Natural killer cell treated with Interleukin-12 subunit alpha and Interleukin-12 subunit beta and Interleukin-15 and Interleukin-18, amount 100 ng/mL, for 72 hours (primary cell): Measurements from ENCODE around the gene KCTD2. TPM values are rescaled to one million over a fixed set of nuclear protein-coding genes. Genes with fewer than 3 reads are reported as not detected.

ENCODE experiments used
- ATAC-seq, 2 donors: fragments of 150-1000 bp; cut with Tn5 transposase in 1 of 2; sonication (Bioruptor Pico), chemical (Tn5 transposase) in 1 of 2; 2 replicates each; pipeline ENCODE4 v1.10.0; 2021
- DNase-seq: peaks from one replicate; pipeline ENCODE4 v3.0.0; 2022; ENCODE audit warnings: low spot score
- H3K27ac Mint-ChIP-seq, 2 donors: 1 replicate in 1 of 2; 2 replicates in 1 of 2; pipeline ENCODE4 v1.8.0; 2022; ENCODE audit warnings: mixed read lengths in 2 of 2, mild to moderate bottlenecking in 1 of 2, moderate library complexity in 1 of 2
- H3K27me3 Mint-ChIP-seq, 2 donors: 1 replicate in 1 of 2; 2 replicates in 1 of 2; pipeline ENCODE4 v1.8.0; 2022; ENCODE audit warnings: mixed read lengths in 2 of 2
- H3K36me3 Mint-ChIP-seq: one replicate; pipeline ENCODE4 v1.8.0; 2022; ENCODE audit warnings: mixed read lengths
- H3K4me1 Mint-ChIP-seq, 2 donors: 1 replicate in 1 of 2; 2 replicates in 1 of 2; pipeline ENCODE4 v1.8.0; 2022; ENCODE audit warnings: low read depth in 2 of 2, mixed read lengths in 2 of 2, mild to moderate bottlenecking in 1 of 2
- H3K4me3 Mint-ChIP-seq: one replicate; pipeline ENCODE4 v1.8.0; 2022; ENCODE audit warnings: mixed read lengths
- H3K9me3 Mint-ChIP-seq: 2 replicates; pipeline ENCODE4 v1.8.0; 2022; ENCODE audit warnings: mixed read lengths
- total RNA-seq, 2 donors: library from RNA; stranded (reverse); gene quantifications; one replicate each; pipeline ENCODE4 v1.2.3, GENCODE V29; 2022

The KCTD2 gene
- total RNA-seq, 2 donors from 2014 or later: 20.0 to 20.1 TPM

- ATAC-seq (no peak), DNase-seq (no peak)
- Mint-ChIP-seq H3K27me3 (peaks cover 0 to 2% of the 10 kb centered on the region in 2 donors), H3K36me3 (no peaks in the 10 kb centered on the region), H3K27ac (no peak overlapping the region), H3K9me3 (no peaks in the 10 kb centered on the region), H3K4me1 (peaks cover 6 to 10% of the 10 kb centered on the region in 2 donors), H3K4me3 (no peak overlapping the region)
Measured at GRCh38 chr17:75081611-75082540, 34.9 kb downstream of the KCTD2 start.

- H3K27me3 Mint-ChIP-seq: peaks cover 0 to 2% of the 10 kb centered on the region in 2 donors
- no peak overlapping the region for H3K4me3 Mint-ChIP-seq
- DNase-seq (no peak), ATAC-seq (no peak)
- no peak overlapping the region for H3K27ac Mint-ChIP-seq
- H3K4me1 Mint-ChIP-seq: peaks cover 6 to 11% of the 10 kb centered on the region in 2 donors
- H3K36me3 Mint-ChIP-seq: no peaks in the 10 kb centered on the region
- no peaks in the 10 kb centered on the region for H3K9me3 Mint-ChIP-seq
Measured at GRCh38 chr17:75082683-75083082, 35.7 kb downstream of the KCTD2 start.

GRCh38 chr17:75084039-75084660 lies 37.1 kb downstream of the KCTD2 start:
- ATAC-seq: no peak
- Mint-ChIP-seq H3K27ac (no peak overlapping the region), H3K4me1 (peaks cover 9 to 16% of the 10 kb centered on the region in 2 donors), H3K9me3 (no peaks in the 10 kb centered on the region), H3K27me3 (peaks cover 0 to 2% of the 10 kb centered on the region in 2 donors), H3K4me3 (no peak overlapping the region), H3K36me3 (no peaks in the 10 kb centered on the region)
- DNase-seq: no peak

GRCh38 chr17:75086496-75087181 lies 39.6 kb downstream of the KCTD2 start:
- H3K27me3 Mint-ChIP-seq: peaks cover 0 to 2% of the 10 kb centered on the region in 2 donors
- H3K4me1 Mint-ChIP-seq: peaks cover 16 to 17% of the 10 kb centered on the region in 2 donors
- ATAC-seq (no peak), DNase-seq (no peak)
- H3K27ac Mint-ChIP-seq: peak overlapping the region; percentile 62 to 66
- H3K4me3 Mint-ChIP-seq: peak overlapping the region; percentile 78
- no peaks in the 10 kb centered on the region for H3K36me3 Mint-ChIP-seq
- no peaks in the 10 kb centered on the region for H3K9me3 Mint-ChIP-seq

- DNase-seq (no peak), ATAC-seq (no peak)
- Mint-ChIP-seq H3K9me3 (no peaks in the 10 kb centered on the region), H3K36me3 (no peaks in the 10 kb centered on the region), H3K4me3 (peak overlapping the region; percentile 78), H3K4me1 (peaks cover 16 to 21% of the 10 kb centered on the region in 2 donors), H3K27me3 (peaks cover 0 to 2% of the 10 kb centered on the region in 2 donors), H3K27ac (peak overlapping the region; percentile 62 to 66)
Measured at GRCh38 chr17:75087182-75087557, 40.1 kb downstream of the KCTD2 start.

- H3K27ac Mint-ChIP-seq: peak within 1 kb of the TSS; percentile 62 to 66
- ATAC-seq (peak; percentile 80 to 90), DNase-seq (peak; percentile 79)
- peak within 1 kb of the TSS; percentile 78 for H3K4me3 Mint-ChIP-seq
- no peaks in the 10 kb centered on the region for H3K36me3 Mint-ChIP-seq
- H3K9me3 Mint-ChIP-seq: no peaks in the 10 kb centered on the region
- H3K27me3 Mint-ChIP-seq: no peaks in the 10 kb centered on the region
- H3K4me1 Mint-ChIP-seq: peaks cover 16 to 23% of the 10 kb centered on the region in 2 donors
Measured at GRCh38 chr17:75087558-75088453, 40.8 kb downstream of the KCTD2 start, which contains the start of gene SLC16A5. SLC16A5 (plus strand) TSS chr17:75087954; CDS start chr17:75093637, 5,683 bp downstream.

GRCh38 chr17:75088465-75089417 lies 41.7 kb downstream of the KCTD2 start:
- no peak for DNase-seq
- no peak for ATAC-seq
- peak overlapping the region; percentile 47 to 66 for H3K27ac Mint-ChIP-seq
- peak overlapping the region; percentile 78 for H3K4me3 Mint-ChIP-seq
- no peaks in the 10 kb centered on the region for H3K27me3 Mint-ChIP-seq
- H3K9me3 Mint-ChIP-seq: no peaks in the 10 kb centered on the region
- no peaks in the 10 kb centered on the region for H3K36me3 Mint-ChIP-seq
- H3K4me1 Mint-ChIP-seq: peaks cover 16 to 23% of the 10 kb centered on the region in 2 donors

- Mint-ChIP-seq H3K27ac (no peak overlapping the region), H3K27me3 (no peaks in the 10 kb centered on the region)
Measured at GRCh38 chr17:75090871-75091854, 44.1 kb downstream of the KCTD2 start.

GRCh38 chr17:75091855-75092327 lies 44.9 kb downstream of the KCTD2 start:
- no peaks in the 10 kb centered on the region for H3K36me3 Mint-ChIP-seq
- no peaks in the 10 kb centered on the region for H3K27me3 Mint-ChIP-seq
- H3K27ac Mint-ChIP-seq: no peak overlapping the region
- no peak for ATAC-seq
- no peak overlapping the region for H3K4me3 Mint-ChIP-seq
- peaks cover 10 to 18% of the 10 kb centered on the region in 2 donors for H3K4me1 Mint-ChIP-seq
- no peak for DNase-seq
- no peaks in the 10 kb centered on the region for H3K9me3 Mint-ChIP-seq

More at GRCh38 chr17:75090871-75091854, 44.1 kb downstream of the KCTD2 start:
- DNase-seq (no peak), ATAC-seq (no peak)
- Mint-ChIP-seq H3K36me3 (no peaks in the 10 kb centered on the region), H3K4me3 (no peak overlapping the region), H3K9me3 (no peaks in the 10 kb centered on the region), H3K4me1 (peaks cover 16 to 23% of the 10 kb centered on the region in 2 donors)

GRCh38 chr17:75093548-75094158 lies 46.6 kb downstream of the KCTD2 start:
- Mint-ChIP-seq H3K27me3 (no peaks in the 10 kb centered on the region), H3K4me3 (no peak overlapping the region), H3K36me3 (no peaks in the 10 kb centered on the region), H3K27ac (no peak overlapping the region), H3K4me1 (peaks cover 5 to 18% of the 10 kb centered on the region in 2 donors), H3K9me3 (no peaks in the 10 kb centered on the region)
- ATAC-seq (no peak), DNase-seq (no peak)
